HepG2 (cell line): ENCODE data around the gene COL27A1.

Experiments used
- CTCF ChIP-seq: sonication (generic); formaldehyde crosslinking; IDR thresholded peaks from 2 replicates; pipeline ENCODE4 v1.5.0; 2020; ENCODE audit warnings: mild to moderate bottlenecking, missing genetic modification reagents, moderate library complexity
- EZH2 ChIP-seq: conservative IDR thresholded peaks from 2 replicates; pipeline ENCODE4 v1.6.1; 2012; ENCODE audit warnings: mild to moderate bottlenecking, low read depth, low read length, moderate library complexity
- FIP1L1 ChIP-seq: fragments of 200-400 bp; formaldehyde crosslinking; IDR thresholded peaks from 2 replicates; pipeline ENCODE4 v1.6.1; 2018; ENCODE audit warnings: low read depth, mild to moderate bottlenecking, low read length, moderate library complexity, borderline replicate concordance; ENCODE audit not compliant: insufficient read depth
- FOXK2 ChIP-seq: fragments of 450-650 bp; IDR thresholded peaks from 2 replicates; pipeline ENCODE4 v1.6.1; 2016
- HIVEP1 ChIP-seq: sonication (generic); formaldehyde crosslinking; IDR thresholded peaks from 2 replicates; pipeline ENCODE4 v1.4.0; 2020; ENCODE audit warnings: mild to moderate bottlenecking, missing genetic modification reagents
- IKZF1 ChIP-seq: fragments of 450-650 bp; IDR thresholded peaks from 2 replicates; pipeline ENCODE4 v1.7.1; 2016
- JUND ChIP-seq: sonication (generic); formaldehyde crosslinking; IDR thresholded peaks from 2 replicates; pipeline ENCODE4 v1.8.0; 2022; ENCODE audit warnings: mild to moderate bottlenecking, missing genetic modification reagents
- MAFF ChIP-seq: IDR thresholded peaks from 2 replicates; pipeline ENCODE4 v1.6.1; 2011; ENCODE audit warnings: low read depth, low read length, improper control_type of control experiment
- MAFK ChIP-seq, 2 experiments: IDR thresholded peaks in 1 of 2; conservative IDR thresholded peaks in 1 of 2; 2 replicates each; pipeline ENCODE4 v1.6.1; 2011; ENCODE audit warnings: improper control_type of control experiment in 2 of 2, low read length in 2 of 2
- NFIC ChIP-seq: IDR thresholded peaks from 2 replicates; pipeline ENCODE4 v1.6.1; 2012; ENCODE audit warnings: mild to moderate bottlenecking, low read length, inconsistent platforms
- NPAS2 ChIP-seq: sonication (generic); formaldehyde crosslinking; IDR thresholded peaks from 2 replicates; pipeline ENCODE4 v1.8.0; 2022; ENCODE audit warnings: mild to moderate bottlenecking, missing genetic modification reagents, borderline replicate concordance
- STAT5B ChIP-seq: sonication (generic); formaldehyde crosslinking; IDR thresholded peaks from 2 replicates; pipeline ENCODE4 v1.4.0; 2020; ENCODE audit warnings: missing genetic modification reagents
- TBL1XR1 ChIP-seq: fragments of 150-350 bp; IDR thresholded peaks from 2 replicates; pipeline ENCODE4 v1.6.1; 2014; ENCODE audit warnings: borderline replicate concordance, low read length; ENCODE audit not compliant: partially characterized antibody
- ZBTB40 ChIP-seq, 2 experiments: fragments of 450-650 bp in 1 of 2; sonication (generic) in 1 of 2; formaldehyde crosslinking in 1 of 2; IDR thresholded peaks; 2 replicates each; pipeline versions ENCODE4 v1.6.1 to v1.8.0; 2016 to 2022; ENCODE audit warnings: antibody characterized with exemption in 1 of 2, mild to moderate bottlenecking in 1 of 2, missing genetic modification reagents in 1 of 2

- TF ChIP-seq NPAS2: no peak
- TF ChIP-seq EZH2: no peak
- TF ChIP-seq IKZF1: no peak
- no peak for TF ChIP-seq HIVEP1 (CRISPR knock-in tag)
- no peak for TF ChIP-seq CTCF (CRISPR knock-in tag)
- no peak for TF ChIP-seq JUND
- TF ChIP-seq STAT5B: no peak
- no peak for TF ChIP-seq ZBTB40 (IDR thresholded peaks at IDR 0.05)
- TF ChIP-seq ZBTB40 (CRISPR knock-in tag; IDR thresholded peaks at IDR 0.05): no peak
- no peak for TF ChIP-seq TBL1XR1
- TF ChIP-seq NFIC: no peak
- TF ChIP-seq FIP1L1: no peak
- no peak for TF ChIP-seq MAFK (conservative IDR thresholded peaks at IDR 0.05 in 1 of 2, IDR thresholded peaks at IDR 0.05 in 1 of 2; ENCODE audit: low read length in 2 of 2)
- no peak for TF ChIP-seq MAFF
- TF ChIP-seq FOXK2: no peak
Measured at GRCh38 chr9:114140401-114140800, 14.9 kb upstream of the COL27A1 start.
